Measurements from ENCODE around the gene WDR12. TPM values are rescaled to one million over a fixed set of nuclear protein-coding genes. Genes with fewer than 3 reads are reported as not detected.

WDR12 gene
- total RNA-seq, 1 donor from 2014 or later: 58.6 TPM

DNA sequence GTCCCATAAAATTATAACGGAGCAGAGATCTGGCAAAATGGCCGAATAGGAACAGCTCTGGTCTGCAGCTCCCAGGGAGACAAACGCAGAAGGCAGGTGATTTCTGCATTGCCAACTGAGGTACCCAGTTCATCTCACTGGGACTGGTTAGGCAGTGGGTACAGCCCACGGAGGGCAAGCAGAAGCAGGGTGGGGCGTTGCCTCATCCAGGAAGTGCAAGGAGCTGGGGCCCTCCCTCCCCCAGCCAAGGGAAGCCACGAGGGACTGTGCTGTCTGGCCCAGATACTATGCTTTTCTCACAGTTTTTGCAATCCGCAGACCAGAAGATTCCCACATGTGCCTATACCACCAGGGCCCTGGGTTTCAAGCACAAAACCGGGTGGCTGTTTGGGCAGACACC, 62.7 kb downstream of the WDR12 start:
- TF ChIP-seq CTCF (IDR thresholded peaks at IDR 0.05; ENCODE audit: unreplicated experiment): no peak
- H3K9me3 Mint-ChIP-seq: peaks cover 8% of the 10 kb centered on the region
- H3K4me3 Mint-ChIP-seq: no peak overlapping the region
- H3K36me3 Mint-ChIP-seq: peaks cover 7% of the 10 kb centered on the region
- no peak overlapping the region for H3K27ac Mint-ChIP-seq
- no peak for DNase-seq (ENCODE audit: low spot score in 2 of 2, unreplicated experiment in 2 of 2)
- H3K4me1 Mint-ChIP-seq: no peaks in the 10 kb centered on the region
- no peaks in the 10 kb centered on the region for H3K27me3 Mint-ChIP-seq (ENCODE audit: low read depth)

- H3K4me1 Mint-ChIP-seq: no peaks in the 10 kb centered on the region
- no peak for TF ChIP-seq CTCF (IDR thresholded peaks at IDR 0.05; ENCODE audit: unreplicated experiment)
- H3K9me3 Mint-ChIP-seq: peaks cover 14% of the 10 kb centered on the region
- peaks cover 14% of the 10 kb centered on the region for H3K36me3 Mint-ChIP-seq
- H3K4me3 Mint-ChIP-seq: no peak overlapping the region
- no peak for DNase-seq (ENCODE audit: low spot score in 2 of 2, unreplicated experiment in 2 of 2)
- no peak overlapping the region for H3K27ac Mint-ChIP-seq
- H3K27me3 Mint-ChIP-seq (ENCODE audit: low read depth): no peaks in the 10 kb centered on the region
Observed at GRCh38 chr2:202847693-202848524, 63.6 kb downstream of the WDR12 start.

DNA sequence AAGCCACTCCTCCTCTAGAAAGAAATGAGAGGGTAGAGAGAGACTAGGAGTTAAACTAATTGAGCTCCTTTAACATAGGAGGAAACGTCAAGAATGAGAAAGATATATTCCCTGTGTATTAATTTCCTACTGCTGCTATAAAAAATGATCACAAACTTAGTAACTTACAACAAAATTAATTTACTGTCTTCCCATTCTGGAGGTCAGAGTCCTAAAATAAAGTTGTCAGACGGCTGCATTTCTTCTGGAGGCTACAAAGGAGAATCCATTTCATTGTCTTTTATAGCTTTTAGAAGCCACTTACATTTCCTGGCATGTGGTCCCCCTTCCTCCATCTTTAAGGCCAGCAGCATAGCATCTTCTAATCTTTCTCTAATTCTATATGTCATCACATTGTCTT, 66.8 kb downstream of the WDR12 start:
- Mint-ChIP-seq H3K4me3 (no peak overlapping the region), H3K36me3 (peaks cover 14% of the 10 kb centered on the region), H3K9me3 (peaks cover 19% of the 10 kb centered on the region), H3K27ac (no peak overlapping the region), H3K4me1 (no peaks in the 10 kb centered on the region), H3K27me3 (ENCODE audit: low read depth) (no peaks in the 10 kb centered on the region)
- DNase-seq (ENCODE audit: low spot score in 2 of 2, unreplicated experiment in 2 of 2): no peak
- no peak for TF ChIP-seq CTCF (IDR thresholded peaks at IDR 0.05; ENCODE audit: unreplicated experiment)

DNA sequence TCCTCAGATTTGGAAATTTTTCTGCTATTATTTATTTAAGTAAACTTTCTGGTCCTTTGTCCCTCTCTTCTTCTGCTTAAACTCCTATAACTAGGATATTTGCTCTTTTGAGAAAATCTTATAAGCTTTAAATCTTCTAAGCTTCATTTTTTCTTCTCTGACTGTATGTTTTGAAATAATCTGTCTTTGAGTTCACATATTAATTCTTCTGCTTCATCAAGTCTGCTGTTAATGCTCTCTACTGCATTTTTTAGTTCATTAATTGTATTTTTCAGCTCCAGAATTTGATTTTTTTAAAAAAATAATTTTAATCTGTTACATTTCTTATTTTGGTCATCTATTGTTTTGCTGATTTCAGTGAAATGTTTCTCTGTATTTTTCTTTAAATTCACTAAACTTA, 68.8 kb downstream of the WDR12 start:
- no peak overlapping the region for H3K4me3 Mint-ChIP-seq
- TF ChIP-seq CTCF (IDR thresholded peaks at IDR 0.05; ENCODE audit: unreplicated experiment): no peak
- no peak for DNase-seq (ENCODE audit: low spot score in 2 of 2, unreplicated experiment in 2 of 2)

GRCh38 chr2:202841090-202841867, 70.2 kb downstream of the WDR12 start:
- no peak overlapping the region for H3K27ac Mint-ChIP-seq
- peaks cover 14% of the 10 kb centered on the region for H3K36me3 Mint-ChIP-seq
- H3K4me1 Mint-ChIP-seq: no peaks in the 10 kb centered on the region
- no peaks in the 10 kb centered on the region for H3K27me3 Mint-ChIP-seq (ENCODE audit: low read depth)
- no peak for TF ChIP-seq CTCF (IDR thresholded peaks at IDR 0.05; ENCODE audit: unreplicated experiment)
- DNase-seq (ENCODE audit: low spot score in 2 of 2, unreplicated experiment in 2 of 2): no peak
- H3K4me3 Mint-ChIP-seq: no peak overlapping the region
- peaks cover 19% of the 10 kb centered on the region for H3K9me3 Mint-ChIP-seq

More for the DNA sequence above, 68.8 kb downstream of the WDR12 start:
- Mint-ChIP-seq H3K27ac (no peak overlapping the region), H3K27me3 (ENCODE audit: low read depth) (no peaks in the 10 kb centered on the region), H3K4me1 (no peaks in the 10 kb centered on the region), H3K9me3 (peaks cover 19% of the 10 kb centered on the region), H3K36me3 (peaks cover 14% of the 10 kb centered on the region)

Data from mesothelial cell of epicardium (in vitro differentiated cells).